SJSA1 (cell line): Measurements from ENCODE around the gene RYR3. TPM values are rescaled to one million over a fixed set of nuclear protein-coding genes. Genes with fewer than 3 reads are reported as not detected.
"Not testable (repeated sequence)": the region's sequence is repeated elsewhere in the genome, so short reads cannot be mapped to it uniquely, and the experiment has no call there.

ENCODE experiments used
- DNase-seq, 2 experiments: peaks; one replicate each; pipeline ENCODE4 v3.0.0-alpha.2; 2015 to 2020; ENCODE audit warnings: low spot score in 2 of 2, low read depth in 1 of 2
- H3K27ac ChIP-seq: fragments of 250-450 bp; sonication (Bioruptor Pico); 2 replicates; pipeline ENCODE4 v1.5.1; 2020; ENCODE audit warnings: mild to moderate bottlenecking, moderate library complexity
- H3K27me3 ChIP-seq: fragments of 250-450 bp; sonication (Bioruptor Pico); replicated peaks from 2 replicates; pipeline ENCODE4 v1.5.1; 2020; ENCODE audit warnings: mild to moderate bottlenecking, moderate library complexity
- H3K36me3 ChIP-seq: fragments of 250-450 bp; sonication (Bioruptor Pico); 2 replicates; pipeline ENCODE4 v1.5.1; 2020; ENCODE audit warnings: mild to moderate bottlenecking
- H3K4me1 ChIP-seq: fragments of 250-450 bp; sonication (Bioruptor Pico); replicated peaks from 2 replicates; pipeline ENCODE4 v1.6.1; 2021; ENCODE audit warnings: mild to moderate bottlenecking
- H3K4me3 ChIP-seq: fragments of 250-450 bp; sonication (Bioruptor Pico); 2 replicates; pipeline ENCODE4 v1.5.1; 2020; ENCODE audit warnings: mild to moderate bottlenecking
- H3K9me3 ChIP-seq: fragments of 250-450 bp; sonication (Bioruptor Pico); replicated peaks from 2 replicates; pipeline ENCODE4 v1.5.1; 2020; ENCODE audit warnings: mild to moderate bottlenecking
- total RNA-seq: library from RNA; depleted of rRNA; stranded (reverse); fragments of >200 nt; shearing (Covaris generic); gene quantifications from 2 replicates; pipeline ENCODE4 v1.2.3, GENCODE V29; 2014

Gene RYR3
- total RNA-seq, 1 experiment from 2014 or later = 10.3 TPM

- H3K4me3 ChIP-seq = no peak overlapping the region
- no peak for DNase-seq
- no peaks in the 10 kb centered on the region for H3K4me1 ChIP-seq
- H3K36me3 ChIP-seq = no peaks in the 10 kb centered on the region
- H3K27me3 ChIP-seq = no peaks in the 10 kb centered on the region; the same call in 1 of the 2 replicates
- H3K9me3 ChIP-seq = no peaks in the 10 kb centered on the region; the same call in 1 of the 2 replicates
- no peak overlapping the region for H3K27ac ChIP-seq
Observed at GRCh38 chr15:33569036-33569435, 258.3 kb downstream of the RYR3 start.

DNA sequence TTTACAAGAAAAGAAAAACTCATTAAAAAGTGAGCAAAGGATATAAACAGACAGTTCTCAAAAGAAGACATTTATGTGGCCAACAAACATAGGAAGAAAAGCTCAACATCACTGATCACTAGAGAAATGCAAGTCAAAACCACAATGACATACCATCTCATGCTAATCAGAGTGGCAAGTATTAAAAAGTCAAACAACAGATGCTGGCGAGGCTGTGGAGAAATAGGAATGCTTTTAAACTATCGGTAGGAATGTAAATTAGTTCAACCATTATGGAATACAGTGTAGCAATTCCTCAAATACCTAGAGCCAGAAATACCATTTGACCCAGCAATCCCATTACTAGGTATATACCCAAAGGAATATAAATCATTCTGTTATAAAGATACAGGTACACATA lies 267.1 kb downstream of the RYR3 start:
- H3K27me3 ChIP-seq, H3K4me3 ChIP-seq, H3K36me3 ChIP-seq, H3K27ac ChIP-seq, H3K9me3 ChIP-seq, H3K4me1 ChIP-seq, DNase-seq: not testable (repeated sequence)

DNA sequence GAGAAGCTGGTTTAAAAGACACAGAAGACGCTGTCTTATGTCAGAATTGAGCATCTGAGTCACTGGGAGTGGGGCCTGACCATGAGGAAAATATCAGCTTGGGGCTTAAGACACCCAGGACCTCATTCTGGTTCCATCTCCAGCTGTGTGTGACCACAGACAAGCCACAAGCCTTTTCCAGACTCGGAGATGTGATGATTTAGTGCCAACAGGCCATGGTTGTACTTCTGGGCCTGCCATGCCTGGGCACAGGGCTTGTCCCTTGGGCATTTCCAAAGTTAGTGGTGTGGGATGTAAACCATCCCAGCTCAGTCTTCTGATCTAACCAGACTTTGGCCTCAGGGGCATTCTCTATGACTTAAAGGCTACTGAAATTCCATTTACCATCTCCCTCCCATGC lies 269.8 kb downstream of the RYR3 start:
- Histone ChIP-seq H3K36me3 (no peaks in the 10 kb centered on the region), H3K4me3 (no peak overlapping the region), H3K27ac (no peak overlapping the region), H3K27me3 (no peaks in the 10 kb centered on the region; the same call in 1 of the 2 replicates), H3K4me1 (no peaks in the 10 kb centered on the region), H3K9me3 (no peaks in the 10 kb centered on the region)
- DNase-seq = no peak

GRCh38 chr15:33581032-33581431 lies 270.3 kb downstream of the RYR3 start:
- Histone ChIP-seq H3K27ac (no peak overlapping the region), H3K4me1 (no peaks in the 10 kb centered on the region), H3K4me3 (no peak overlapping the region), H3K9me3 (no peaks in the 10 kb centered on the region), H3K36me3 (no peaks in the 10 kb centered on the region), H3K27me3 (no peaks in the 10 kb centered on the region; the same call in 1 of the 2 replicates)
- no peak for DNase-seq

DNA sequence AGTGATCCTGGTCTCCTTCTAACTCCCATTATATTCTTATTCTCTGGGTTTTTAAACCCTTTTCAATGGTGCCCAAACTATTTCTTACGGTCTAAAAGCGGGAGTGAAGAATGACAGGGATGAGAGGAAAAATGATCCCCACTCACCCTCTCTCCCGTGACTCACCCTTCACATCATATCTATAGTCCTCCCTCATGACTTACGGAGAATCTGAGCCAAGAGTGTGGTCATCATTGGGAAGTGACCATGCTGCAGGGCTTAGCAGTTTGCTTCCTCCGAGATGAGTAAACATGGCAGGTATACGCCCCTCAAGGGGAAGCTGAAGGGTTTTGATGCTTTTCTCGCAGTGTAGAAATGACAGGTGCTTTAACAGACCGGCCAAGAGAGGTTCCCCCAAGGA lies 274.0 kb downstream of the RYR3 start:
- Histone ChIP-seq H3K36me3 (no peaks in the 10 kb centered on the region), H3K27ac (no peak overlapping the region), H3K4me3 (no peak overlapping the region), H3K4me1 (no peaks in the 10 kb centered on the region), H3K27me3 (no peaks in the 10 kb centered on the region; the same call in 1 of the 2 replicates), H3K9me3 (no peaks in the 10 kb centered on the region)
- DNase-seq = no peak

GRCh38 chr15:33586786-33587697 lies 276.3 kb downstream of the RYR3 start:
- Histone ChIP-seq H3K27me3 (no peaks in the 10 kb centered on the region; the same call in 1 of the 2 replicates), H3K36me3 (no peaks in the 10 kb centered on the region), H3K4me3 (no peak overlapping the region), H3K9me3 (no peaks in the 10 kb centered on the region), H3K27ac (no peak overlapping the region), H3K4me1 (no peaks in the 10 kb centered on the region)
- no peak for DNase-seq

- Histone ChIP-seq H3K27ac (no peak overlapping the region), H3K4me3 (no peak overlapping the region), H3K36me3 (no peaks in the 10 kb centered on the region), H3K27me3 (no peaks in the 10 kb centered on the region; the same call in 1 of the 2 replicates), H3K4me1 (no peaks in the 10 kb centered on the region), H3K9me3 (no peaks in the 10 kb centered on the region)
- DNase-seq = peak in 1 of 2 experiments; percentile 5
Observed at GRCh38 chr15:33587773-33588172, 277.0 kb downstream of the RYR3 start.

- no peak overlapping the region for H3K27ac ChIP-seq
- no peaks in the 10 kb centered on the region; the same call in 1 of the 2 replicates for H3K27me3 ChIP-seq
- no peak for DNase-seq
- no peak overlapping the region for H3K4me3 ChIP-seq
- no peaks in the 10 kb centered on the region for H3K36me3 ChIP-seq
- H3K4me1 ChIP-seq = no peaks in the 10 kb centered on the region
- no peaks in the 10 kb centered on the region for H3K9me3 ChIP-seq
Observed at GRCh38 chr15:33592864-33593263, 282.1 kb downstream of the RYR3 start.

- not testable (repeated sequence) for H3K9me3 ChIP-seq, H3K4me3 ChIP-seq, H3K36me3 ChIP-seq, H3K4me1 ChIP-seq, DNase-seq, H3K27me3 ChIP-seq, H3K27ac ChIP-seq
Observed at GRCh38 chr15:33598382-33598781, 287.6 kb downstream of the RYR3 start.

- Histone ChIP-seq H3K27me3 (no peaks in the 10 kb centered on the region; the same call in 1 of the 2 replicates), H3K4me3 (no peak overlapping the region), H3K4me1 (no peaks in the 10 kb centered on the region), H3K27ac (no peak overlapping the region), H3K9me3 (no peaks in the 10 kb centered on the region), H3K36me3 (no peaks in the 10 kb centered on the region)
- DNase-seq = no peak
Observed at GRCh38 chr15:33600212-33600611, 289.4 kb downstream of the RYR3 start.

DNA sequence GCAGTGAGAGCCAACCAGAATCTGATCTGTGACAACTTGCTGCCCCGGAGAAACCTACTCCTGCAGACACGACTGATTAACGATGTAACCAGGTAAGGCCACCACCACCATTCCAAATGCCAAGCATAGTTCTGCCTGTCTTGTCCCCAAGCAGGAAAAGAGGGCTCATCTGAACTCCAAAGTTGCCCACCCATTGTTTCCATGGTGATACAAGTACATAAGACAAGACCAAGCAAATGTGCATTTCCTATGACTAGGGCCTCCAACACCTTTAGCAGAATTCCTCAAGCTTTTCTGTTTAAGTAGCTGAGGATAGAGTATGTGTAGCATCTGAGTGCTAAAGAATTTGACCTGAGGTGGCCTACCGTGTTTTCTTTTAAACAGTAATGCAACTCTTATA lies 290.7 kb downstream of the RYR3 start:
- H3K4me3 ChIP-seq = no peak overlapping the region
- no peaks in the 10 kb centered on the region; the same call in 1 of the 2 replicates for H3K27me3 ChIP-seq
- no peak for DNase-seq
- no peaks in the 10 kb centered on the region for H3K4me1 ChIP-seq
- H3K9me3 ChIP-seq = no peaks in the 10 kb centered on the region
- no peaks in the 10 kb centered on the region for H3K36me3 ChIP-seq
- no peak overlapping the region for H3K27ac ChIP-seq

- Histone ChIP-seq H3K4me1 (no peaks in the 10 kb centered on the region), H3K4me3 (no peak overlapping the region), H3K27me3 (0 out of 2 replicates have a peak, but pooled peaks cover 8% of the 10 kb centered on the region), H3K27ac (no peak overlapping the region), H3K9me3 (no peaks in the 10 kb centered on the region), H3K36me3 (no peaks in the 10 kb centered on the region)
- no peak for DNase-seq
Observed at GRCh38 chr15:33608714-33609113, 297.9 kb downstream of the RYR3 start.

DNA sequence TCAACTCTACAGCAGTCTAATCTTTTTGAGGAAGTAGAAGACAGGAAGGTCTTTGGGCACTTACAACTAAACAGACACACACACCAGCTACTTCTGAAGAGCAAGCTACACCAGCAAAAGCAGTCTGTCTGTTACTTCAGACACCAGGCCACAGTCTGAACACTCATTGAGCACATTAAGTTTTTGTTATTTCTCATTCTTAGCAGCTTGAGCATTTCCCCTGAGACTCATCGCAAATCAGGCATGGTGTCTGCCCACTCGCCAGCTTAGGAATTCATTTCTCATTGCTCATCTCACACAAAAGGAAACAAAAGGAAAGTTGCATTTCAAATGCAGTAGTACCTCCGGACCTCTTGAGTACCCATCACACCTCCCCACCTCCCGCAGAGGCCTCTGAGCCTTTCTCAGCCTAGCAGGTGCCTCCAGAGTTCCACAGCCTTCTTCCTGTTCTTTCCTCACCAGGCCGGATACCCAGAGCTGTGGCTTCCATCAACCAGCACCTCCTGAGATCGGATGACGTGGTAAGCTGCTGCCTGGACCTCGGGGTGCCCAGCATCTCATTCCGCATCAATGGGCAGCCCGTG lies 302.0 kb downstream of the RYR3 start:
- Histone ChIP-seq H3K36me3 (no peaks in the 10 kb centered on the region), H3K4me1 (no peaks in the 10 kb centered on the region), H3K27me3 (0 out of 2 replicates have a peak, but pooled peaks cover 13% of the 10 kb centered on the region), H3K4me3 (no peak overlapping the region), H3K27ac (no peak overlapping the region), H3K9me3 (no peaks in the 10 kb centered on the region)
- no peak for DNase-seq

DNA sequence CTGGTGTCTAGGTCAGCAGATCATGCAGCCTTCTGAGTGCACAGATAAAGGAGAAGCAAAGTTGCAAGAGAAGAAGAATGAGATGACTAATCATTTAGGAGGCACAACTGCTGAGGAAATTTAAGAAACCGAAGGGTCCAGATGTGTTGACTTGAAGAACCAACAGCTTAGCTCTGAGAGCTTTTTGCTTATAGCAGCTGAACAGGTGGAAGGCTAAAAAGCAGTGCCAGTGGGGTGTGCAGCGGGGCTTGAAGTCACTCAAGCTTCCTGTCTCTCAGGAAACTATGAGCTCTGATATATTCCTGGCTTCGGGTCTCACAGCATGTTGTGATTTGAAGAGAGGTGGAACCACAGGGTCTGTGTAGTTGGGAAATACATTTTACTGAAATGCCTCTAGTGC lies 305.7 kb downstream of the RYR3 start:
- Histone ChIP-seq H3K36me3 (no peaks in the 10 kb centered on the region), H3K9me3 (no peaks in the 10 kb centered on the region), H3K4me3 (no peak overlapping the region), H3K27me3 (0 out of 2 replicates have a peak, but pooled peaks cover 11% of the 10 kb centered on the region), H3K27ac (no peak overlapping the region), H3K4me1 (no peaks in the 10 kb centered on the region)
- DNase-seq = no peak
